SK-N-SH treated with all-trans-retinoic acid at 6 μM for 48 hours (cell line): Measurements from ENCODE around the gene UBASH3A.

Experiments used
- ATAC-seq: fragments of 200-7000 bp; cut with Tn5 transposase; 3 replicates; pipeline ENCODE4 v1.9.1; 2020; ENCODE audit warnings: mild to moderate bottlenecking, moderate library complexity
- ARNTL ChIP-seq: fragments of 450-650 bp; formaldehyde crosslinking; IDR thresholded peaks from 2 replicates; pipeline ENCODE4 v1.5.0; 2020; ENCODE audit warnings: low read depth, mild to moderate bottlenecking, moderate library complexity, borderline replicate concordance
- CSDC2 ChIP-seq: fragments of 250-450 bp; sonication (Bioruptor Pico); IDR thresholded peaks from 2 replicates; pipeline ENCODE4 v1.5.0; 2020; ENCODE audit warnings: mild to moderate bottlenecking, moderate library complexity
- ESRRG ChIP-seq: fragments of 250-450 bp; sonication (Bioruptor Pico); IDR thresholded peaks from 2 replicates; pipeline ENCODE4 v1.6.1; 2021; ENCODE audit warnings: mild to moderate bottlenecking
- GLIS3 ChIP-seq: fragments of 250-450 bp; sonication (Bioruptor Pico); IDR thresholded peaks from 2 replicates; pipeline ENCODE4 v1.5.0; 2020; ENCODE audit warnings: mild to moderate bottlenecking, moderate library complexity
- ISL1 ChIP-seq: fragments of 250-450 bp; sonication (Bioruptor Pico); IDR thresholded peaks from 2 replicates; pipeline ENCODE4 v2.1.2; 2022; ENCODE audit warnings: mild to moderate bottlenecking, moderate library complexity
- OSR1 ChIP-seq: fragments of 250-450 bp; sonication (Bioruptor Pico); IDR thresholded peaks from 2 replicates; pipeline ENCODE4 v1.8.0; 2022; ENCODE audit warnings: moderate library complexity, mild to moderate bottlenecking, inconsistent platforms
- PPARA ChIP-seq: fragments of 250-450 bp; sonication (Bioruptor Pico); IDR thresholded peaks from 2 replicates; pipeline ENCODE4 v1.5.0; 2020; ENCODE audit warnings: mild to moderate bottlenecking, borderline replicate concordance
- RARB ChIP-seq: fragments of 250-450 bp; sonication (Bioruptor Pico); IDR thresholded peaks from 2 replicates; pipeline ENCODE4 v1.8.0; 2021; ENCODE audit warnings: mild to moderate bottlenecking, moderate library complexity
- SNAI2 ChIP-seq: fragments of 250-450 bp; sonication (Bioruptor Pico); IDR thresholded peaks from 2 replicates; pipeline ENCODE4 v1.5.0; 2020; ENCODE audit warnings: mild to moderate bottlenecking, moderate library complexity
- TCF4 ChIP-seq: fragments of 250-450 bp; sonication (Bioruptor Pico); IDR thresholded peaks from 2 replicates; pipeline ENCODE4 v1.8.0; 2021; ENCODE audit warnings: mild to moderate bottlenecking, moderate library complexity, borderline replicate concordance
- TOX ChIP-seq: fragments of 250-450 bp; sonication (Bioruptor Pico); IDR thresholded peaks from 2 replicates; pipeline ENCODE4 v1.8.0; 2021; ENCODE audit warnings: mild to moderate bottlenecking, moderate library complexity, borderline replicate concordance
- ZC3H10 ChIP-seq: fragments of 250-450 bp; sonication (Bioruptor Pico); IDR thresholded peaks from 2 replicates; pipeline ENCODE4 v1.5.1; 2021; ENCODE audit warnings: mild to moderate bottlenecking, moderate library complexity
- ZFP3 ChIP-seq: fragments of 250-450 bp; sonication (Bioruptor Pico); IDR thresholded peaks from 2 replicates; pipeline ENCODE4 v1.5.0; 2020; ENCODE audit warnings: mild to moderate bottlenecking, moderate library complexity
- ZFP30 ChIP-seq: fragments of 450-650 bp; formaldehyde crosslinking; IDR thresholded peaks from 2 replicates; pipeline ENCODE4 v1.5.0; 2022; ENCODE audit warnings: mild to moderate bottlenecking, moderate library complexity
- ZNF565 ChIP-seq: fragments of 450-650 bp; formaldehyde crosslinking; conservative IDR thresholded peaks from 2 replicates; pipeline ENCODE4 v1.5.0; 2020; ENCODE audit warnings: low read depth, mild to moderate bottlenecking, moderate library complexity
- ZNF70 ChIP-seq: fragments of 450-650 bp; formaldehyde crosslinking; IDR thresholded peaks from 2 replicates; pipeline ENCODE4 v1.5.0; 2020; ENCODE audit warnings: mild to moderate bottlenecking, moderate library complexity
- ZNF8 ChIP-seq: fragments of 450-650 bp; formaldehyde crosslinking; IDR thresholded peaks from 2 replicates; pipeline ENCODE4 v1.5.0; 2020; ENCODE audit warnings: mild to moderate bottlenecking, moderate library complexity
- TF ChIP-seq, protein P1 (sequence below): fragments of 250-450 bp; sonication (Bioruptor Pico); IDR thresholded peaks from 2 replicates; pipeline ENCODE4 v1.5.1; 2020; ENCODE audit warnings: low read depth, mild to moderate bottlenecking, moderate library complexity
- TF ChIP-seq, protein P2 (sequence below): fragments of 250-450 bp; sonication (Bioruptor Pico); IDR thresholded peaks from 2 replicates; pipeline ENCODE4 v1.8.0; 2021; ENCODE audit warnings: low read depth, mild to moderate bottlenecking, moderate library complexity, borderline replicate concordance
- TF ChIP-seq, protein P3 (sequence below): fragments of 250-450 bp; sonication (Bioruptor Pico); IDR thresholded peaks from 2 replicates; pipeline ENCODE4 v1.5.0; 2020; ENCODE audit warnings: mild to moderate bottlenecking, moderate library complexity
- TF ChIP-seq, protein P4 (sequence below): fragments of 250-450 bp; sonication (Bioruptor Pico); IDR thresholded peaks from 2 replicates; pipeline ENCODE4 v1.8.0; 2020; ENCODE audit warnings: mild to moderate bottlenecking, moderate library complexity, borderline replicate concordance

UBASH3A gene

DNA sequence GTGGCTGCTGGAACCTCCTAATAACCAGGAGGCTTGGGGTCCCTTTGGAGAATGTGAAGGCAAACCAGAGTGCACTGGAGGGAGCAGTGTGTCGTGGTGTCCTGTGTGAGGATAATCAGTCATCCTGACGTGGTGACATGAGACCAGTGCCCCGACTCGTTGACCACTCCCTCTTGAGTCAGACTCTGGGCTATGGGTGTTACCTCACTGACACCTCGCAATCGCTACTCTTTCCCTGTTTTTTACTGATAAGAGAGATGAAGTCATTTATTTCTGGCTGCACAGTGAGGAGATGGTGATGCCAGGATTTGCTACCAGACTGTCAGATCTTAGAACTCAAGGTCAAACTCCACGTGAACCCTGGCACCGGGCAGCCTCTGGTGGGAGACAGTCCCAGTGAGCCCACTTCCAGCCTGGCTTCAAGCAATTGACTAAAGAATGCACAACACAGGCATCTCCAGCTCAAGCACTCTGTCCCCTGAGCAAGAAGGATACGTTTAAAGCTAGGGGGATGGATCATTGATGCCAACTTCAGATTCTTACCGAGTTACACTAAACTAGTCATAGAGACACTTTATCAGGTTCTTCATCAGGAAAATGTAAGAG lies 30.3 kb downstream of the UBASH3A start:
- no peak for ATAC-seq
- TF ChIP-seq OSR1 (CRISPR knock-in tag) (no peak), CSDC2 (CRISPR knock-in tag) (no peak), ISL1 (no peak), ZFP3 (no peak), RARB (CRISPR knock-in tag) (no peak), PPARA (CRISPR knock-in tag) (no peak), ARNTL (no peak), ZC3H10 (CRISPR knock-in tag) (no peak), ZNF565 (no peak), TOX (CRISPR knock-in tag) (no peak), ZNF70 (CRISPR knock-in tag) (no peak)
- TF ChIP-seq, protein P1, sequence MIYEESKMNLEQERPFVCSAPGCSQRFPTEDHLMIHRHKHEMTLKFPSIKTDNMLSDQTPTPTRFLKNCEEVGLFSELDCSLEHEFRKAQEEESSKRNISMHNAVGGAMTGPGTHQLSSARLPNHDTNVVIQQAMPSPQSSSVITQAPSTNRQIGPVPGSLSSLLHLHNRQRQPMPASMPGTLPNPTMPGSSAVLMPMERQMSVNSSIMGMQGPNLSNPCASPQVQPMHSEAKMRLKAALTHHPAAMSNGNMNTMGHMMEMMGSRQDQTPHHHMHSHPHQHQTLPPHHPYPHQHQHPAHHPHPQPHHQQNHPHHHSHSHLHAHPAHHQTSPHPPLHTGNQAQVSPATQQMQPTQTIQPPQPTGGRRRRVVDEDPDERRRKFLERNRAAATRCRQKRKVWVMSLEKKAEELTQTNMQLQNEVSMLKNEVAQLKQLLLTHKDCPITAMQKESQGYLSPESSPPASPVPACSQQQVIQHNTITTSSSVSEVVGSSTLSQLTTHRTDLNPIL (CRISPR knock-in tag) = no peak
- TF ChIP-seq, protein P2, sequence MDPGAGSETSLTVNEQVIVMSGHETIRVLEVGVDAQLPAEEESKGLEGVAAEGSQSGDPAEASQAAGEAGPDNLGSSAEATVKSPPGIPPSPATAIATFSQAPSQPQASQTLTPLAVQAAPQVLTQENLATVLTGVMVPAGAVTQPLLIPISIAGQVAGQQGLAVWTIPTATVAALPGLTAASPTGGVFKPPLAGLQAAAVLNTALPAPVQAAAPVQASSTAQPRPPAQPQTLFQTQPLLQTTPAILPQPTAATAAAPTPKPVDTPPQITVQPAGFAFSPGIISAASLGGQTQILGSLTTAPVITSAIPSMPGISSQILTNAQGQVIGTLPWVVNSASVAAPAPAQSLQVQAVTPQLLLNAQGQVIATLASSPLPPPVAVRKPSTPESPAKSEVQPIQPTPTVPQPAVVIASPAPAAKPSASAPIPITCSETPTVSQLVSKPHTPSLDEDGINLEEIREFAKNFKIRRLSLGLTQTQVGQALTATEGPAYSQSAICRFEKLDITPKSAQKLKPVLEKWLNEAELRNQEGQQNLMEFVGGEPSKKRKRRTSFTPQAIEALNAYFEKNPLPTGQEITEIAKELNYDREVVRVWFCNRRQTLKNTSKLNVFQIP (CRISPR knock-in tag) = no peak
- TF ChIP-seq, all 23 proteins: peak for 0

DNA sequence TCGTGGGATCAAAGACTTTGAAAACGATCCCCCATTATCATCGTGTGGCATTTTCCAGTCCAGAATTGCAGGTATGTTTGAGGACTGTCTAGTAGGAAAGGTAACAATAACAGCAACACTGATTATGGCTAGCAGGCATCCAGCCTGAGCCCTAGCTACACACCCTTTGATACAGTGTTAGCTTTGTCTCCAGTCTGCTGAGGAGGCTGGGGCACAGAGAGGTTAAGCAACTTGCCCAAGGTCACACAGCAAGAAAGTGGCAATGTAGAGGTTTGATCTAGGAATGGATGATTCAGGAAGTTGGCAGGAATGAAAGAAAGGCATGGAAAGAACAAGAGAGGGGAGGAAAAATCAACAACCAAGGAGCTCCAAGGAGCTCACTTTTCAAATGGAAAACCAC lies 31.2 kb downstream of the UBASH3A start:
- no peak for TF ChIP-seq SNAI2 (CRISPR knock-in tag)
- TF ChIP-seq TOX (CRISPR knock-in tag) = no peak
- TF ChIP-seq, all 23 proteins: peak for 0
- ATAC-seq = no peak

DNA sequence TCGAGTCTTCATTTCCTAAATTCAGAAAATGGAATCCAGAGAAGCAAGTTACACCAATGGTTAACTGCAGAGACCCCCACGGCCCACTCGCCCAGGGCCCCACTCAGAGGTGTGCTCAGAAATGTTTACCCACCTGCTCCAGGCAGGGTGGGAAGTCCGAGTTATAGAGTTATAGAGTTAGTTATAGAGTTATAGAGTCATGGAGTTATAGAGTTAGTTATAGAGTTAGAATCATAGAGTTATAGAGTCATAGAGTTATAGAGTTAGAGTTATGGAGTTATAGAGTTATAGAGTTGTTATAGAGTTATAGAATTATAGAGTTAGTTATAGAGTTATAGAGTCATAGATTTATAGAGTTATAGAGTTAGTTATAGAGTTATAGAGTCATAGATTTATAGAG lies 31.7 kb downstream of the UBASH3A start:
- TF ChIP-seq OSR1 (CRISPR knock-in tag) = no peak
- no peak for TF ChIP-seq SNAI2 (CRISPR knock-in tag)
- TF ChIP-seq ARNTL = no peak
- TF ChIP-seq GLIS3 (CRISPR knock-in tag) = no peak
- TF ChIP-seq ZNF565 = no peak
- TF ChIP-seq, protein P2 (CRISPR knock-in tag) = no peak
- TF ChIP-seq ISL1 = no peak
- no peak for TF ChIP-seq ZFP30 (CRISPR knock-in tag)
- no peak for TF ChIP-seq ZNF70 (CRISPR knock-in tag)
- TF ChIP-seq, protein P3, sequence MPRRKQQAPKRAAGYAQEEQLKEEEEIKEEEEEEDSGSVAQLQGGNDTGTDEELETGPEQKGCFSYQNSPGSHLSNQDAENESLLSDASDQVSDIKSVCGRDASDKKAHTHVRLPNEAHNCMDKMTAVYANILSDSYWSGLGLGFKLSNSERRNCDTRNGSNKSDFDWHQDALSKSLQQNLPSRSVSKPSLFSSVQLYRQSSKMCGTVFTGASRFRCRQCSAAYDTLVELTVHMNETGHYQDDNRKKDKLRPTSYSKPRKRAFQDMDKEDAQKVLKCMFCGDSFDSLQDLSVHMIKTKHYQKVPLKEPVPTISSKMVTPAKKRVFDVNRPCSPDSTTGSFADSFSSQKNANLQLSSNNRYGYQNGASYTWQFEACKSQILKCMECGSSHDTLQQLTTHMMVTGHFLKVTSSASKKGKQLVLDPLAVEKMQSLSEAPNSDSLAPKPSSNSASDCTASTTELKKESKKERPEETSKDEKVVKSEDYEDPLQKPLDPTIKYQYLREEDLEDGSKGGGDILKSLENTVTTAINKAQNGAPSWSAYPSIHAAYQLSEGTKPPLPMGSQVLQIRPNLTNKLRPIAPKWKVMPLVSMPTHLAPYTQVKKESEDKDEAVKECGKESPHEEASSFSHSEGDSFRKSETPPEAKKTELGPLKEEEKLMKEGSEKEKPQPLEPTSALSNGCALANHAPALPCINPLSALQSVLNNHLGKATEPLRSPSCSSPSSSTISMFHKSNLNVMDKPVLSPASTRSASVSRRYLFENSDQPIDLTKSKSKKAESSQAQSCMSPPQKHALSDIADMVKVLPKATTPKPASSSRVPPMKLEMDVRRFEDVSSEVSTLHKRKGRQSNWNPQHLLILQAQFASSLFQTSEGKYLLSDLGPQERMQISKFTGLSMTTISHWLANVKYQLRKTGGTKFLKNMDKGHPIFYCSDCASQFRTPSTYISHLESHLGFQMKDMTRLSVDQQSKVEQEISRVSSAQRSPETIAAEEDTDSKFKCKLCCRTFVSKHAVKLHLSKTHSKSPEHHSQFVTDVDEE (CRISPR knock-in tag) = no peak
- TF ChIP-seq PPARA (CRISPR knock-in tag) = no peak
- TF ChIP-seq ZNF8 (CRISPR knock-in tag) = no peak
- no peak for TF ChIP-seq ZFP3
- TF ChIP-seq ESRRG (CRISPR knock-in tag) = no peak
- TF ChIP-seq, protein P4, sequence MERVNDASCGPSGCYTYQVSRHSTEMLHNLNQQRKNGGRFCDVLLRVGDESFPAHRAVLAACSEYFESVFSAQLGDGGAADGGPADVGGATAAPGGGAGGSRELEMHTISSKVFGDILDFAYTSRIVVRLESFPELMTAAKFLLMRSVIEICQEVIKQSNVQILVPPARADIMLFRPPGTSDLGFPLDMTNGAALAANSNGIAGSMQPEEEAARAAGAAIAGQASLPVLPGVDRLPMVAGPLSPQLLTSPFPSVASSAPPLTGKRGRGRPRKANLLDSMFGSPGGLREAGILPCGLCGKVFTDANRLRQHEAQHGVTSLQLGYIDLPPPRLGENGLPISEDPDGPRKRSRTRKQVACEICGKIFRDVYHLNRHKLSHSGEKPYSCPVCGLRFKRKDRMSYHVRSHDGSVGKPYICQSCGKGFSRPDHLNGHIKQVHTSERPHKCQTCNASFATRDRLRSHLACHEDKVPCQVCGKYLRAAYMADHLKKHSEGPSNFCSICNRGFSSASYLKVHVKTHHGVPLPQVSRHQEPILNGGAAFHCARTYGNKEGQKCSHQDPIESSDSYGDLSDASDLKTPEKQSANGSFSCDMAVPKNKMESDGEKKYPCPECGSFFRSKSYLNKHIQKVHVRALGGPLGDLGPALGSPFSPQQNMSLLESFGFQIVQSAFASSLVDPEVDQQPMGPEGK (CRISPR knock-in tag) = no peak
- TF ChIP-seq TOX (CRISPR knock-in tag) = no peak
- no peak for TF ChIP-seq RARB (CRISPR knock-in tag)
- no peak for TF ChIP-seq CSDC2 (CRISPR knock-in tag)
- TF ChIP-seq TCF4 (CRISPR knock-in tag) = no peak
- no peak for TF ChIP-seq ZC3H10 (CRISPR knock-in tag)
- no peak for ATAC-seq
